ENCODE measurements around the gene P2RX6.

DNA sequence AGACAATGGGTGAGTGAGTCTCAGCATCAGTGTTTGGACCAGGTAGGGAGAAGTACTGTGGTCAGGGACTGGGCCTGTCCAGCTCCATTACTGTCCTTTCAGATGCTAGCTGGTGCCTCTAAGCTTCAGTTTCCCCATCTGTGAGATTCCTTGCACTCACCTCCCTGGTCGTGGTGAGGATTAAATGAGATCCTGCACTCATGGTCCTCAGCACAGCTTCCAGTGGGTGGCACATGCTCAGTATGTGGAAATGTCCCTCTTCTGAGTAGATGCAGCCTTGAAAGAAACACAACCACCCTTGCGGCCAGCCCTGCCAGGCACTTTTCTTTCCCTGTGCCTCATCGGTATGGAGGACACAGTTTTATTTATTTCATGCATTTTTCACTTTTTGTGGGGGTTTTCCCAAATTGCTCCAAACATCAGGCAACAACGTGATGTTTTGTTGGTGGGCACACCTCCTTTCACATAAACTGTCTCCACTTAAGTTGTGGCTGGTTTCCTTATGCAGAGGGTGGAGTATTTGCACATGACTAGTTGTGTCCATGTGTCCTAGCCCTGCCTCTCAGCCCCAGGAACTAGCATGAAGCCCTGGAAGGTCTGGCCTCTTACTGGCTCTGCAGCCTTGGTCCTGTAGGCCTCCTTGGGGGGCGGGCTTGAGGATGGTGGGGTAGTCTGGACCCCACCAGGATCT lies 31.7 kb upstream of the P2RX6 start:
- TF ChIP-seq, protein P1, sequence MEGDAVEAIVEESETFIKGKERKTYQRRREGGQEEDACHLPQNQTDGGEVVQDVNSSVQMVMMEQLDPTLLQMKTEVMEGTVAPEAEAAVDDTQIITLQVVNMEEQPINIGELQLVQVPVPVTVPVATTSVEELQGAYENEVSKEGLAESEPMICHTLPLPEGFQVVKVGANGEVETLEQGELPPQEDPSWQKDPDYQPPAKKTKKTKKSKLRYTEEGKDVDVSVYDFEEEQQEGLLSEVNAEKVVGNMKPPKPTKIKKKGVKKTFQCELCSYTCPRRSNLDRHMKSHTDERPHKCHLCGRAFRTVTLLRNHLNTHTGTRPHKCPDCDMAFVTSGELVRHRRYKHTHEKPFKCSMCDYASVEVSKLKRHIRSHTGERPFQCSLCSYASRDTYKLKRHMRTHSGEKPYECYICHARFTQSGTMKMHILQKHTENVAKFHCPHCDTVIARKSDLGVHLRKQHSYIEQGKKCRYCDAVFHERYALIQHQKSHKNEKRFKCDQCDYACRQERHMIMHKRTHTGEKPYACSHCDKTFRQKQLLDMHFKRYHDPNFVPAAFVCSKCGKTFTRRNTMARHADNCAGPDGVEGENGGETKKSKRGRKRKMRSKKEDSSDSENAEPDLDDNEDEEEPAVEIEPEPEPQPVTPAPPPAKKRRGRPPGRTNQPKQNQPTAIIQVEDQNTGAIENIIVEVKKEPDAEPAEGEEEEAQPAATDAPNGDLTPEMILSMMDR (IDR thresholded peaks at IDR 0.05), result no peak
- TF ChIP-seq POLR2AphosphoS5 (IDR thresholded peaks at IDR 0.05; ENCODE audit: low read depth, low read length) (no peak), SIN3A (IDR thresholded peaks at IDR 0.05; ENCODE audit: borderline replicate concordance, insufficient read depth, low read depth, low read length) (no peak), REST (IDR thresholded peaks at IDR 0.05; ENCODE audit: insufficient read depth in 1 of 2, low read depth in 2 of 2, low read length in 1 of 2) (no peak)

Measured in Panc1 (cell line).